SKM-1 (cell line): ENCODE data around the gene DOCK7.
"Not testable (repeated sequence)": the region's sequence is repeated elsewhere in the genome, so short reads cannot be mapped to it uniquely, and the experiment has no call there.

Experiments
- DNase-seq: peaks from one replicate; lab custom pipeline; 2025; ENCODE audit not compliant: unreplicated experiment; lab: John Stamatoyannopoulos, UW

DOCK7 gene

GRCh38 chr1:62687903-62688686, at the start of gene DOCK7:
DOCK7 (minus strand) TSS chr1:62688386; CDS start chr1:62688264, 122 bp downstream.
- peak; percentile 49 for DNase-seq

- DNase-seq, result no peak
Observed at GRCh38 chr1:62735491-62736171, 47.4 kb upstream of the DOCK7 start.

- DNase-seq, result no peak
Observed at GRCh38 chr1:62732331-62732730, 44.1 kb upstream of the DOCK7 start.

GRCh38 chr1:62728963-62729362, 40.8 kb upstream of the DOCK7 start:
- DNase-seq, result no peak

GRCh38 chr1:62727656-62728407, 39.6 kb upstream of the DOCK7 start:
- DNase-seq, result no peak

GRCh38 chr1:62726011-62726442, 37.8 kb upstream of the DOCK7 start:
- DNase-seq, result no peak

- DNase-seq, result no peak
Observed at GRCh38 chr1:62725255-62725654, 37.1 kb upstream of the DOCK7 start.

- DNase-seq, result no peak
Observed at GRCh38 chr1:62724430-62724829, 36.2 kb upstream of the DOCK7 start.

GRCh38 chr1:62723883-62724282, 35.7 kb upstream of the DOCK7 start:
- DNase-seq, result no peak

- DNase-seq, result no peak
Observed at GRCh38 chr1:62722796-62723195, 34.6 kb upstream of the DOCK7 start.

GRCh38 chr1:62720946-62721554, 32.9 kb upstream of the DOCK7 start:
- no peak for DNase-seq

GRCh38 chr1:62718400-62718799, 30.2 kb upstream of the DOCK7 start:
- DNase-seq, result not testable (repeated sequence)

GRCh38 chr1:62717483-62717882, 29.3 kb upstream of the DOCK7 start:
- DNase-seq, result no peak

GRCh38 chr1:62716397-62716796, 28.2 kb upstream of the DOCK7 start:
- DNase-seq, result peak; percentile 32

GRCh38 chr1:62712336-62713243, 24.4 kb upstream of the DOCK7 start:
- no peak for DNase-seq

- DNase-seq, result no peak
Observed at GRCh38 chr1:62707744-62708120, 19.5 kb upstream of the DOCK7 start.

- no peak for DNase-seq
Observed at GRCh38 chr1:62706985-62707743, 19.0 kb upstream of the DOCK7 start.

- not testable (repeated sequence) for DNase-seq
Observed at GRCh38 chr1:62698161-62698560, 10.0 kb upstream of the DOCK7 start.

- not testable (repeated sequence) for DNase-seq
Observed at GRCh38 chr1:62694479-62694878, 6.3 kb upstream of the DOCK7 start.

- no peak for DNase-seq
Observed at GRCh38 chr1:62693123-62693522, 4.9 kb upstream of the DOCK7 start.
